SK-N-SH (cell line): ENCODE results near the gene STAG3. TPM values are rescaled to one million over a fixed set of nuclear protein-coding genes. Genes with fewer than 3 reads are reported as not detected.

Experiments used
- CTCF ChIA-PET: fragments of 300-600, 350-600 bp; formaldehyde crosslinking; extraction: SDS; loops from one replicate; lab custom pipeline; 2021; lab: Yijun Ruan, JAX
- POLR2A ChIA-PET: fragments of 350-600 bp; sonication (Branson Sonifier 250); formaldehyde crosslinking; extraction: SDS; loops from one replicate; lab custom pipeline; 2020; ENCODE audit warnings: antibody characterized with exemption, inconsistent platforms; lab: Yijun Ruan, JAX
- DNase-seq: peaks from one replicate; pipeline ENCODE4 v3.0.0; 2012
- H2AFZ ChIP-seq: fragments of 200-600 bp; sonication (generic); 2 replicates; pipeline ENCODE4 v1.8.1; 2016; ENCODE audit warnings: antibody characterized with exemption, mild to moderate bottlenecking, low read depth
- H3F3A ChIP-seq: fragments of 200-600 bp; sonication (generic); replicated peaks from 2 replicates; pipeline ENCODE3; 2016; ENCODE audit warnings: antibody characterized with exemption, mild to moderate bottlenecking; ENCODE audit not compliant: insufficient read depth
- H3K27ac ChIP-seq, 2 experiments: fragments of 200-500 bp in 1 of 2; fragments of 200-600 bp in 1 of 2; sonication (Bioruptor generic) in 1 of 2; sonication (generic), shearing (Covaris generic) in 1 of 2; 2 replicates each; pipeline versions ENCODE4 v1.5.1 to v1.6.1; 2014 to 2016; ENCODE audit warnings: low read depth in 2 of 2, inconsistent platforms in 1 of 2, low read length in 1 of 2, mild to moderate bottlenecking in 1 of 2, mixed read lengths in 1 of 2
- H3K27me3 ChIP-seq: fragments of 200-600 bp; sonication (generic), shearing (Covaris generic); 2 replicates; pipeline ENCODE4 v1.6.1; 2016; ENCODE audit warnings: mixed run types; ENCODE audit not compliant: insufficient read depth
- H3K36me3 ChIP-seq, 2 experiments: fragments of 200-500 bp in 1 of 2; fragments of 200-600 bp in 1 of 2; sonication (Bioruptor generic) in 1 of 2; sonication (generic) in 1 of 2; replicated peaks in 1 of 2; 2 replicates each; pipeline versions ENCODE3 to v1.5.1; 2014 to 2016; ENCODE audit warnings: low read length in 1 of 2, mild to moderate bottlenecking in 1 of 2; ENCODE audit not compliant: insufficient read depth in 2 of 2, control insufficient read depth in 1 of 2
- H3K4me1 ChIP-seq, 2 experiments: fragments of 200-500 bp in 1 of 2; fragments of 200-600 bp in 1 of 2; sonication (Bioruptor generic) in 1 of 2; sonication (generic), shearing (Covaris generic) in 1 of 2; 2 replicates each; pipeline versions ENCODE4 v1.5.1 to v1.6.1; 2014 to 2016; ENCODE audit warnings: low read depth in 1 of 2, low read length in 1 of 2, mixed run types in 1 of 2; ENCODE audit not compliant: insufficient read depth in 2 of 2, control insufficient read depth in 1 of 2
- H3K4me2 ChIP-seq: fragments of 200-600 bp; sonication (generic), shearing (Covaris generic); 2 replicates; pipeline ENCODE4 v1.6.1; 2017; ENCODE audit warnings: mixed run types
- H3K4me3 ChIP-seq, 2 experiments: fragments of 200-500 bp in 1 of 2; fragments of 200-600 bp in 1 of 2; sonication (Bioruptor generic) in 1 of 2; sonication (generic), shearing (Covaris generic) in 1 of 2; 2 replicates each; pipeline versions ENCODE4 v1.5.1 to v1.8.1; 2014 to 2016; ENCODE audit warnings: low read depth in 2 of 2, inconsistent platforms in 1 of 2, low read length in 1 of 2, mild to moderate bottlenecking in 1 of 2, mixed read lengths in 1 of 2, moderate library complexity in 1 of 2
- H3K79me2 ChIP-seq: fragments of 200-600 bp; sonication (generic); 2 replicates; pipeline ENCODE4 v1.8.1; 2017; ENCODE audit warnings: mild to moderate bottlenecking; ENCODE audit not compliant: insufficient read depth
- H3K9ac ChIP-seq: fragments of 200-600 bp; sonication (generic); 2 replicates; pipeline ENCODE4 v1.6.1; 2017; ENCODE audit warnings: mixed run types
- H3K9me2 ChIP-seq: fragments of 200-600 bp; sonication (generic); 2 replicates; pipeline ENCODE4 v1.6.1; 2017; ENCODE audit warnings: mixed run types
- H3K9me3 ChIP-seq: fragments of 200-600 bp; sonication (generic); 2 replicates; pipeline ENCODE4 v1.6.1; 2017; ENCODE audit warnings: mixed run types, mild to moderate bottlenecking, moderate library complexity
- H4K20me1 ChIP-seq: fragments of 200-600 bp; sonication (generic); 2 replicates; pipeline ENCODE4 v1.6.1; 2017; ENCODE audit warnings: mild to moderate bottlenecking, mixed run types; ENCODE audit not compliant: insufficient read depth
- FOXM1 ChIP-seq: IDR thresholded peaks from 2 replicates; pipeline ENCODE4 v1.4.0; 2012; ENCODE audit warnings: low read depth, mild to moderate bottlenecking
- GATA2 ChIP-seq: sonication (generic); formaldehyde crosslinking; IDR thresholded peaks from 2 replicates; pipeline ENCODE4 v1.5.0; 2020; ENCODE audit warnings: mild to moderate bottlenecking, missing genetic modification reagents
- IRF3 ChIP-seq: fragments of 150-350 bp; IDR thresholded peaks from 2 replicates; pipeline ENCODE4 v1.6.1; 2016; ENCODE audit warnings: mild to moderate bottlenecking, low read depth, low read length
- RAD21 ChIP-seq: IDR thresholded peaks from 2 replicates; pipeline ENCODE4 v1.6.1; 2012; ENCODE audit warnings: mild to moderate bottlenecking, low read length
- RXRA ChIP-seq: IDR thresholded peaks from 2 replicates; pipeline ENCODE4 v1.4.0; 2012; ENCODE audit warnings: low read depth, mild to moderate bottlenecking, borderline replicate concordance
- SIN3A ChIP-seq: IDR thresholded peaks from 2 replicates; pipeline ENCODE4 v1.6.1; 2012; ENCODE audit warnings: low read depth, mild to moderate bottlenecking, low read length, moderate library complexity, borderline replicate concordance
- SMC3 ChIP-seq: IDR thresholded peaks from 2 replicates; pipeline ENCODE4 v1.6.1; 2012; ENCODE audit warnings: low read depth, low read length, improper control_type of control experiment
- TAF1 ChIP-seq: IDR thresholded peaks from 2 replicates; pipeline ENCODE4 v1.6.1; 2012; ENCODE audit warnings: low read depth, mild to moderate bottlenecking, low read length, moderate library complexity, borderline replicate concordance
- TCF12 ChIP-seq: IDR thresholded peaks from 2 replicates; pipeline ENCODE4 v1.4.0; 2012
- TEAD4 ChIP-seq: IDR thresholded peaks from 2 replicates; pipeline ENCODE4 v1.4.0; 2012; ENCODE audit warnings: mild to moderate bottlenecking, borderline replicate concordance; ENCODE audit not compliant: insufficient read depth
- WGBS: methylation state at CpG from one replicate; pipeline ENCODE4 v1.1.6; 2017; ENCODE audit warnings: low lambda C conversion rate; 5-methylcytosine and 5-hydroxymethylcytosine counted together
- polyA plus RNA-seq, 3 experiments: library from polyadenylated mRNA; depleted of rRNA; stranded (reverse); fragments of >200 nt; gene quantifications; 2 replicates each; pipeline ENCODE4 v1.2.3, GENCODE V29; 2012
- TF ChIP-seq, protein P1 (sequence below): fragments of 150-350 bp; IDR thresholded peaks from 2 replicates; pipeline ENCODE4 v1.6.1; 2017; ENCODE audit warnings: antibody characterized with exemption, low read length, low read depth, borderline replicate concordance
- TF ChIP-seq, protein P2 (sequence below): IDR thresholded peaks from 2 replicates; pipeline ENCODE4; 2012
- TF ChIP-seq, protein P3 (sequence below): fragments of 200-600 bp; sonication (generic); IDR thresholded peaks from 2 replicates; pipeline ENCODE4 v1.6.1; 2017; ENCODE audit warnings: antibody characterized with exemption, mild to moderate bottlenecking, moderate library complexity

The STAG3 gene
- polyA plus RNA-seq, 1 of the 3 experiments (the other 2 are of a cell fraction), result 0.10 TPM

- Histone ChIP-seq H4K20me1 (no peaks in the 10 kb centered on the region), H3K9me3 (no peaks in the 10 kb centered on the region), H3K9me2 (no peaks in the 10 kb centered on the region)
- CTCF ChIA-PET, result interaction anchor here (0.6 to 4.2 kb wide), 10 partner anchors 8 to 203 kb away, joined by 3 to 31 read pairs (median 4); partner anchors contain the start of genes GPC2, LAMTOR4 and STAG3
- TF ChIP-seq FOXM1, result no peak
- TF ChIP-seq, protein P1, sequence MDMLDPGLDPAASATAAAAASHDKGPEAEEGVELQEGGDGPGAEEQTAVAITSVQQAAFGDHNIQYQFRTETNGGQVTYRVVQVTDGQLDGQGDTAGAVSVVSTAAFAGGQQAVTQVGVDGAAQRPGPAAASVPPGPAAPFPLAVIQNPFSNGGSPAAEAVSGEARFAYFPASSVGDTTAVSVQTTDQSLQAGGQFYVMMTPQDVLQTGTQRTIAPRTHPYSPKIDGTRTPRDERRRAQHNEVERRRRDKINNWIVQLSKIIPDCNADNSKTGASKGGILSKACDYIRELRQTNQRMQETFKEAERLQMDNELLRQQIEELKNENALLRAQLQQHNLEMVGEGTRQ, result no peak
- TF ChIP-seq RAD21, result peak; percentile 47
- peak; percentile 45 for TF ChIP-seq SMC3
- no peak for TF ChIP-seq RXRA
- TF ChIP-seq TEAD4, result no peak
- no peak for TF ChIP-seq GATA2 (CRISPR knock-in tag)
- TF ChIP-seq IRF3, result no peak
- no peak for TF ChIP-seq SIN3A
- TF ChIP-seq TCF12, result no peak
- TF ChIP-seq TAF1, result no peak
- TF ChIP-seq, protein P2, sequence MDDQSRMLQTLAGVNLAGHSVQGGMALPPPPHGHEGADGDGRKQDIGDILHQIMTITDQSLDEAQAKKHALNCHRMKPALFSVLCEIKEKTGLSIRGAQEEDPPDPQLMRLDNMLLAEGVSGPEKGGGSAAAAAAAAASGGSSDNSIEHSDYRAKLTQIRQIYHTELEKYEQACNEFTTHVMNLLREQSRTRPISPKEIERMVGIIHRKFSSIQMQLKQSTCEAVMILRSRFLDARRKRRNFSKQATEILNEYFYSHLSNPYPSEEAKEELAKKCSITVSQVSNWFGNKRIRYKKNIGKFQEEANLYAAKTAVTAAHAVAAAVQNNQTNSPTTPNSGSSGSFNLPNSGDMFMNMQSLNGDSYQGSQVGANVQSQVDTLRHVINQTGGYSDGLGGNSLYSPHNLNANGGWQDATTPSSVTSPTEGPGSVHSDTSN, result no peak
- TF ChIP-seq, protein P3, sequence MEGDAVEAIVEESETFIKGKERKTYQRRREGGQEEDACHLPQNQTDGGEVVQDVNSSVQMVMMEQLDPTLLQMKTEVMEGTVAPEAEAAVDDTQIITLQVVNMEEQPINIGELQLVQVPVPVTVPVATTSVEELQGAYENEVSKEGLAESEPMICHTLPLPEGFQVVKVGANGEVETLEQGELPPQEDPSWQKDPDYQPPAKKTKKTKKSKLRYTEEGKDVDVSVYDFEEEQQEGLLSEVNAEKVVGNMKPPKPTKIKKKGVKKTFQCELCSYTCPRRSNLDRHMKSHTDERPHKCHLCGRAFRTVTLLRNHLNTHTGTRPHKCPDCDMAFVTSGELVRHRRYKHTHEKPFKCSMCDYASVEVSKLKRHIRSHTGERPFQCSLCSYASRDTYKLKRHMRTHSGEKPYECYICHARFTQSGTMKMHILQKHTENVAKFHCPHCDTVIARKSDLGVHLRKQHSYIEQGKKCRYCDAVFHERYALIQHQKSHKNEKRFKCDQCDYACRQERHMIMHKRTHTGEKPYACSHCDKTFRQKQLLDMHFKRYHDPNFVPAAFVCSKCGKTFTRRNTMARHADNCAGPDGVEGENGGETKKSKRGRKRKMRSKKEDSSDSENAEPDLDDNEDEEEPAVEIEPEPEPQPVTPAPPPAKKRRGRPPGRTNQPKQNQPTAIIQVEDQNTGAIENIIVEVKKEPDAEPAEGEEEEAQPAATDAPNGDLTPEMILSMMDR, result peak; percentile 67
- TF ChIP-seq, all 33 proteins: peak for 3
- Histone ChIP-seq H3K79me2 (no peaks in the 10 kb centered on the region), H3K9ac (no peak overlapping the region), H3K4me3 (no peak overlapping the region), H2AFZ (peak overlapping the region; percentile 54; the same call in 1 of the 2 replicates), H3K4me2 (no peak overlapping the region), H3K27ac (no peak overlapping the region), H3K4me1 (peaks cover 0 to 6% of the 10 kb centered on the region in 2 experiments; a peak in 1 of 4 replicates), H3K36me3 (no peaks in the 10 kb centered on the region), H3K27me3 (no peaks in the 10 kb centered on the region), H3F3A (peaks cover 4% of the 10 kb centered on the region)
- WGBS, result 65% methylated on average over 4 of the region's 4 CpGs
- POLR2A ChIA-PET, result interaction anchor here (0.7 kb wide), 1 partner anchor 23 kb away, joined by 3 read pairs; no protein-coding TSS in a partner anchor
- peak; percentile 23 for DNase-seq
Measured at GRCh38 chr7:100190048-100190711, 12.5 kb downstream of the STAG3 start.
